GM23338 (cell line): Measurements from ENCODE around the gene NR3C1.

Experiments used
- CREB1 ChIP-seq: fragments of 250-450 bp; sonication (Bioruptor Pico); IDR thresholded peaks from 2 replicates; pipeline ENCODE4 v1.5.0; 2020; ENCODE audit warnings: low read depth, mild to moderate bottlenecking, moderate library complexity
- CTCF ChIP-seq, 2 experiments: fragments of 200-600 bp in 1 of 2; sonication (generic) in 1 of 2; conservative IDR thresholded peaks; 2 replicates each; pipeline versions ENCODE4 v1.5.1 to v1.6.1; 2016 to 2017; ENCODE audit warnings: antibody characterized with exemption in 2 of 2, low read depth in 2 of 2, mild to moderate bottlenecking in 2 of 2, moderate library complexity in 1 of 2
- EZH2 ChIP-seq: fragments of 200-600 bp; sonication (generic); IDR thresholded peaks from one replicate; pipeline ENCODE4 v1.8.0; 2017; ENCODE audit warnings: antibody characterized with exemption, mild to moderate bottlenecking, low read depth; ENCODE audit not compliant: unreplicated experiment
- EZH2phosphoT487 ChIP-seq: fragments of 200-600 bp; sonication (generic); IDR thresholded peaks from one replicate; pipeline ENCODE4 v1.8.1; 2018; ENCODE audit warnings: antibody characterized with exemption; ENCODE audit not compliant: unreplicated experiment
- JUNB ChIP-seq: IDR thresholded peaks from one replicate; pipeline ENCODE4 v1.6.1; 2016; ENCODE audit warnings: antibody characterized with exemption; ENCODE audit not compliant: unreplicated experiment
- NANOG ChIP-seq: IDR thresholded peaks from 2 replicates; pipeline ENCODE4 v1.6.1; 2016; ENCODE audit warnings: antibody characterized with exemption, borderline replicate concordance
- POLR2AphosphoS5 ChIP-seq: IDR thresholded peaks from 2 replicates; pipeline ENCODE4 v1.6.1; 2016; ENCODE audit warnings: antibody characterized with exemption, low read depth
- REST ChIP-seq: IDR thresholded peaks from one replicate; pipeline ENCODE4 v1.6.1; 2018; ENCODE audit warnings: antibody characterized with exemption; ENCODE audit not compliant: unreplicated experiment
- STAT1 ChIP-seq: IDR thresholded peaks from one replicate; pipeline ENCODE4 v1.6.1; 2016; ENCODE audit warnings: antibody characterized with exemption; ENCODE audit not compliant: unreplicated experiment
- ZNF331 ChIP-seq: fragments of 250-450 bp; sonication (Bioruptor Pico); IDR thresholded peaks from 2 replicates; pipeline ENCODE4 v1.5.0; 2020; ENCODE audit warnings: low read depth, mild to moderate bottlenecking, moderate library complexity
- TF ChIP-seq, protein P1 (sequence below): IDR thresholded peaks from 2 replicates; pipeline ENCODE4 v1.6.1; 2016; ENCODE audit warnings: antibody characterized with exemption

- no peak for TF ChIP-seq CTCF (conservative IDR thresholded peaks at IDR 0.05; ENCODE audit: low read depth in 2 of 2)
- no peak for TF ChIP-seq EZH2phosphoT487
- TF ChIP-seq EZH2, result no peak
- no peak for TF ChIP-seq POLR2AphosphoS5
- TF ChIP-seq JUNB, result no peak
- no peak for TF ChIP-seq ZNF331
- TF ChIP-seq, protein P1, sequence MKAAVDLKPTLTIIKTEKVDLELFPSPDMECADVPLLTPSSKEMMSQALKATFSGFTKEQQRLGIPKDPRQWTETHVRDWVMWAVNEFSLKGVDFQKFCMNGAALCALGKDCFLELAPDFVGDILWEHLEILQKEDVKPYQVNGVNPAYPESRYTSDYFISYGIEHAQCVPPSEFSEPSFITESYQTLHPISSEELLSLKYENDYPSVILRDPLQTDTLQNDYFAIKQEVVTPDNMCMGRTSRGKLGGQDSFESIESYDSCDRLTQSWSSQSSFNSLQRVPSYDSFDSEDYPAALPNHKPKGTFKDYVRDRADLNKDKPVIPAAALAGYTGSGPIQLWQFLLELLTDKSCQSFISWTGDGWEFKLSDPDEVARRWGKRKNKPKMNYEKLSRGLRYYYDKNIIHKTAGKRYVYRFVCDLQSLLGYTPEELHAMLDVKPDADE, result no peak
- no peak for TF ChIP-seq REST
- no peak for TF ChIP-seq CREB1 (CRISPR knock-in tag)
- no peak for TF ChIP-seq NANOG
- no peak for TF ChIP-seq STAT1
Observed at GRCh38 chr5:143425835-143426234, 22.3 kb upstream of the NR3C1 start.
